GM23248 (cell line): ENCODE measurements around the gene LRRC36. TPM values are rescaled to one million over a fixed set of nuclear protein-coding genes. Genes with fewer than 3 reads are reported as not detected.

Source experiments
- DNase-seq: peaks from one replicate; pipeline ENCODE4 v3.0.0-alpha.2; 2015
- H2AFZ ChIP-seq: fragments of 200-600 bp; sonication (generic); 2 replicates; pipeline ENCODE4 v1.6.1; 2016; ENCODE audit warnings: antibody characterized with exemption
- H3F3A ChIP-seq: fragments of 200-600 bp; sonication (generic); 2 replicates; pipeline ENCODE4 v1.6.1; 2016; ENCODE audit warnings: mild to moderate bottlenecking, antibody characterized with exemption, mixed run types; ENCODE audit not compliant: insufficient read depth
- H3K27ac ChIP-seq: fragments of 200-600 bp; sonication (generic); 2 replicates; pipeline ENCODE4 v1.5.1; 2016; ENCODE audit warnings: mild to moderate bottlenecking
- H3K27me3 ChIP-seq: fragments of 200-600 bp; sonication (generic); replicated peaks from 2 replicates; pipeline ENCODE4 v1.6.1; 2016; ENCODE audit warnings: mild to moderate bottlenecking; ENCODE audit not compliant: insufficient read depth
- H3K36me3 ChIP-seq: fragments of 200-600 bp; sonication (generic); 2 replicates; pipeline ENCODE4 v1.6.1; 2016; ENCODE audit warnings: low read depth, mild to moderate bottlenecking
- H3K4me1 ChIP-seq: fragments of 200-600 bp; sonication (generic); 2 replicates; pipeline ENCODE4 v1.6.1; 2016; ENCODE audit warnings: mild to moderate bottlenecking; ENCODE audit not compliant: insufficient read depth
- H3K4me2 ChIP-seq: fragments of 200-600 bp; sonication (generic); one replicate; pipeline ENCODE4 v1.6.1; 2016; ENCODE audit warnings: mild to moderate bottlenecking; ENCODE audit not compliant: unreplicated experiment
- H3K4me3 ChIP-seq: fragments of 200-600 bp; sonication (generic); 2 replicates; pipeline ENCODE4 v1.5.1; 2016; ENCODE audit warnings: mild to moderate bottlenecking
- H3K79me2 ChIP-seq: fragments of 200-600 bp; sonication (generic); 2 replicates; pipeline ENCODE4 v1.6.1; 2016; ENCODE audit warnings: mild to moderate bottlenecking; ENCODE audit not compliant: insufficient read depth
- H3K9ac ChIP-seq: fragments of 200-600 bp; sonication (generic); 2 replicates; pipeline ENCODE4 v1.6.1; 2016; ENCODE audit warnings: mild to moderate bottlenecking
- H3K9me2 ChIP-seq: fragments of 200-600 bp; sonication (generic); 2 replicates; pipeline ENCODE4 v1.6.1; 2016; ENCODE audit warnings: mixed run types, mild to moderate bottlenecking, moderate library complexity; ENCODE audit not compliant: insufficient read depth
- H3K9me3 ChIP-seq: fragments of 200-600 bp; sonication (generic); one replicate; pipeline ENCODE4 v1.6.1; 2017; ENCODE audit warnings: low read depth
- H4K20me1 ChIP-seq: fragments of 200-600 bp; sonication (generic); 2 replicates; pipeline ENCODE4 v1.6.0; 2016; ENCODE audit not compliant: insufficient read depth
- EZH2 ChIP-seq: fragments of 200-600 bp; sonication (generic); IDR thresholded peaks from 2 replicates; pipeline ENCODE4 v1.6.1; 2018; ENCODE audit warnings: antibody characterized with exemption, mild to moderate bottlenecking; ENCODE audit not compliant: insufficient read depth, poor library complexity, severe bottlenecking
- EZH2phosphoT487 ChIP-seq: fragments of 200-600 bp; sonication (generic); IDR thresholded peaks from 2 replicates; pipeline ENCODE4 v1.6.1; 2018; ENCODE audit warnings: antibody characterized with exemption, moderate library complexity, mild to moderate bottlenecking, low read depth; ENCODE audit not compliant: insufficient read depth
- WGBS, 2 experiments: methylation state at CpG; one replicate each; pipeline ENCODE4 v1.1.6; 2015 to 2017; ENCODE audit warnings: low lambda C conversion rate in 2 of 2, low coverage in 1 of 2; ENCODE audit errors: missing lambda C conversion rate in 2 of 2; 5-methylcytosine and 5-hydroxymethylcytosine counted together
- in situ Hi-C: fragments of 300-500 bp; cut with MboI; formaldehyde crosslinking; loops from 2 replicates; pipeline ENCODE4 v1.15.0; 2020
- polyA plus RNA-seq: library from polyadenylated mRNA; unstranded; fragments of >200 nt; fragmentation: Nextera tagmentation; extraction: Ambion mirVana; gene quantifications from 2 replicates; pipeline ENCODE4 v1.2.1, GENCODE V29; 2016
- total RNA-seq: library from RNA; depleted of rRNA; stranded (reverse); fragments of >200 nt; shearing (Covaris generic); gene quantifications from 2 replicates; pipeline ENCODE4 v1.2.3, GENCODE V29; 2014

Gene LRRC36
- total and polyA plus RNA-seq, 2 experiments from 2014 or later: not detected

DNA sequence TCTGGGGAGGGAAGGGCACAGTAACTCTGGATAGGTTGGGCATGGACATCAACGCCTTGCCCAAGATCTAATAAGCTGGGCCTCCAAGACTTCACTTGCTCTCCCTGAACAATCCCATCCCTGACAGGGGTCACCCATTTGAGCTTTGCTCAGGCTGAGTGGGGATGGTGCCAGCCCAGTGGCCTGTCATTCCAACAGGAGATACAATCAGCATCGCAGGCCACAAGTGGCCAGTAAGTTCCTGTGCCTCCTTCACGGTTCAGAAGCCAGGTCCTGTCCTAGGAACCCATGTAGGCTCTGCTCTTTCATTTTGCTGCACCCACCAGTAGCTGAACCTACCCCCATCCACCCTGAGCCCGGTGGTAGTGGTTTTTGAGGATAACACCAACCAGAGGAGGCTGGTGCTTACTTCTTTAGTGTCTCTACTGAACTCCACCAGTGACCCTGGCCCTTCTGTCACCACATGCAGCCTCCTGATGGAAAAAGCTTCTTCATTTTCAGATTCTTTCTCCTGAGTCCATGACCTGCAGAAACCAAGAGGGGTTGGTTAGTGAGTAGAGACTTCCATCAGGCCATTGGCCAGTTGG lies 32.4 kb upstream of the LRRC36 start:
- no peak for TF ChIP-seq EZH2phosphoT487
- no peak for TF ChIP-seq EZH2
- no peaks in the 10 kb centered on the region for H4K20me1 ChIP-seq
- no peaks in the 10 kb centered on the region for H3K9me2 ChIP-seq
- H2AFZ ChIP-seq: no peak overlapping the region
- H3K79me2 ChIP-seq: no peaks in the 10 kb centered on the region
- H3K9me3 ChIP-seq: no peaks in the 10 kb centered on the region
- no peaks in the 10 kb centered on the region for H3K27me3 ChIP-seq
- H3K4me1 ChIP-seq: peaks cover 30% of the 10 kb centered on the region
- no peak for DNase-seq
- in situ Hi-C loops: no loop called here
- no peaks in the 10 kb centered on the region for H3F3A ChIP-seq
- H3K9ac ChIP-seq: no peak overlapping the region
- no peak overlapping the region for H3K27ac ChIP-seq
- peak overlapping the region; percentile 17 for H3K4me2 ChIP-seq
- H3K36me3 ChIP-seq: no peaks in the 10 kb centered on the region
- WGBS, 2 experiments: 87 to 92% methylated on average over 4 of the region's 4 CpGs
- no peak overlapping the region for H3K4me3 ChIP-seq

GRCh38 chr16:67294938-67295361 lies 31.7 kb upstream of the LRRC36 start:
- in situ Hi-C loops: no loop called here
- H3K27ac ChIP-seq: no peak overlapping the region
- no peaks in the 10 kb centered on the region for H3K9me3 ChIP-seq
- no peaks in the 10 kb centered on the region for H4K20me1 ChIP-seq
- peak overlapping the region; percentile 17 for H3K4me2 ChIP-seq
- H2AFZ ChIP-seq: no peak overlapping the region
- H3K4me1 ChIP-seq: peaks cover 30% of the 10 kb centered on the region
- H3K9me2 ChIP-seq: no peaks in the 10 kb centered on the region
- no peaks in the 10 kb centered on the region for H3K36me3 ChIP-seq
- H3K79me2 ChIP-seq: no peaks in the 10 kb centered on the region
- no peak for TF ChIP-seq EZH2
- TF ChIP-seq EZH2phosphoT487: no peak
- H3K9ac ChIP-seq: no peak overlapping the region
- H3K4me3 ChIP-seq: no peak overlapping the region
- no peaks in the 10 kb centered on the region for H3K27me3 ChIP-seq
- 16 to 17% methylated on average over 7 of the region's 7 CpGs for WGBS, 2 experiments
- no peaks in the 10 kb centered on the region for H3F3A ChIP-seq
- DNase-seq: peak; percentile 66

GRCh38 chr16:67296420-67296819 lies 30.2 kb upstream of the LRRC36 start:
- H3K9me3 ChIP-seq: no peaks in the 10 kb centered on the region
- TF ChIP-seq EZH2phosphoT487 (no peak), EZH2 (no peak)
- H3K4me1 ChIP-seq: peaks cover 32% of the 10 kb centered on the region
- H3K79me2 ChIP-seq: no peaks in the 10 kb centered on the region
- H3F3A ChIP-seq: no peaks in the 10 kb centered on the region
- peak overlapping the region; percentile 15 for H3K4me2 ChIP-seq
- no peak overlapping the region for H3K9ac ChIP-seq
- H2AFZ ChIP-seq: no peak overlapping the region
- in situ Hi-C loops: no loop called here
- no peaks in the 10 kb centered on the region for H3K36me3 ChIP-seq
- no peak overlapping the region for H3K27ac ChIP-seq
- no peaks in the 10 kb centered on the region for H4K20me1 ChIP-seq
- peak; percentile 70 for DNase-seq
- no peaks in the 10 kb centered on the region for H3K27me3 ChIP-seq
- H3K4me3 ChIP-seq: no peak overlapping the region
- no peaks in the 10 kb centered on the region for H3K9me2 ChIP-seq
- 36% methylated on average over 3 of the region's 3 CpGs for whole genome bisulfite sequencing, 2 experiments

GRCh38 chr16:67298277-67298676 lies 28.3 kb upstream of the LRRC36 start:
- H3K4me3 ChIP-seq: no peak overlapping the region
- no peak overlapping the region for H3K9ac ChIP-seq
- in situ Hi-C loops: no loop called here
- no peaks in the 10 kb centered on the region for H3K27me3 ChIP-seq
- H3K27ac ChIP-seq: no peak overlapping the region
- H4K20me1 ChIP-seq: no peaks in the 10 kb centered on the region
- no peaks in the 10 kb centered on the region for H3F3A ChIP-seq
- TF ChIP-seq EZH2phosphoT487 (no peak), EZH2 (no peak)
- H3K36me3 ChIP-seq: no peaks in the 10 kb centered on the region
- H2AFZ ChIP-seq: no peak overlapping the region
- H3K4me2 ChIP-seq: no peak overlapping the region
- no peaks in the 10 kb centered on the region for H3K9me2 ChIP-seq
- no peaks in the 10 kb centered on the region for H3K79me2 ChIP-seq
- H3K4me1 ChIP-seq: peaks cover 36% of the 10 kb centered on the region
- no peaks in the 10 kb centered on the region for H3K9me3 ChIP-seq
- whole genome bisulfite sequencing, 2 experiments: 93 to 96% methylated on average over 9 of the region's 9 CpGs
- DNase-seq: no peak

DNA sequence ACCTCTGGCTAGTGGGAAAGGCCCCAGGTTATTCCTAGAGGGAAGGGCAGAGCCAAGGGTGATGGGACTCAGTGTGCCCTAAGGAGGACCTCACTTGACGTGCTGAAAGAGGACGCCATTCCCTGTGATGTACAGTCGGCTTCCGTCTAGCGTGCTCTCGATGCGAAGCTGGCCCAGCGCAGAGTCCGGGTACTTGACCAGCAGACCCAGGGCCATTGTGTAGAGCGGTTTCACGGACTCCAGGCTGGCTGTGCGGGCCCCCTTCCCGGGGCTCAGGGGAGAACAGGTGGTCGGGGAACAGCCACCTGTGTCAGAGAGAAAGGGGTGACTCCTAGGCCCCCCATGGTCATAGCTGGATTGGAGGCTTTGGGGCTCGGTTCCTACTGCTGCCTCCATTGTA lies 27.3 kb upstream of the LRRC36 start:
- H3K27ac ChIP-seq: no peak overlapping the region
- WGBS, 2 experiments: 86 to 91% methylated on average over 15 of the region's 15 CpGs
- no peaks in the 10 kb centered on the region for H3K9me2 ChIP-seq
- in situ Hi-C loops: no loop called here
- peaks cover 44% of the 10 kb centered on the region for H3K4me1 ChIP-seq
- no peaks in the 10 kb centered on the region for H4K20me1 ChIP-seq
- H2AFZ ChIP-seq: no peak overlapping the region
- no peaks in the 10 kb centered on the region for H3K27me3 ChIP-seq
- no peaks in the 10 kb centered on the region for H3K79me2 ChIP-seq
- H3K4me2 ChIP-seq: no peak overlapping the region
- no peak for TF ChIP-seq EZH2
- no peak for TF ChIP-seq EZH2phosphoT487
- H3F3A ChIP-seq: no peaks in the 10 kb centered on the region; the same call in 1 of the 2 replicates
- DNase-seq: no peak
- no peak overlapping the region for H3K4me3 ChIP-seq
- no peaks in the 10 kb centered on the region for H3K36me3 ChIP-seq
- H3K9me3 ChIP-seq: no peaks in the 10 kb centered on the region
- no peak overlapping the region for H3K9ac ChIP-seq
